ENCODE data around the gene PIRT.

GRCh38 chr17:10870336-10871050 lies 32.6 kb upstream of the PIRT start:
- TF ChIP-seq POLR2A (IDR thresholded peaks at IDR 0.05) = no peak
- no peak for TF ChIP-seq CTCF (IDR thresholded peaks at IDR 0.05)
